IMR-90 (cell line): ENCODE measurements around the gene ISM1. TPM values are rescaled to one million over a fixed set of nuclear protein-coding genes. Genes with fewer than 3 reads are reported as not detected.

ENCODE experiments used
- ATAC-seq: fragments of 200-7000 bp; cut with Tn5 transposase; 2 replicates; pipeline ENCODE4 v1.9.1; 2020; ENCODE audit warnings: low read depth, mild to moderate bottlenecking, moderate library complexity
- BruUV-seq: library from RNA; stranded (reverse); fragments of 400-500 nt; replicated peaks from 2 replicates; lab custom pipeline; 2021; lab: Mats Ljungman, UMichigan
- CTCF ChIA-PET: fragments of 300-600 bp; formaldehyde crosslinking; extraction: SDS; loops from one replicate; lab custom pipeline; 2021; ENCODE audit warnings: antibody characterized with exemption; lab: Yijun Ruan, JAX
- POLR2A ChIA-PET: fragments of 300-600 bp; sonication (Branson Sonifier 250); formaldehyde crosslinking; loops from one replicate; lab custom pipeline; 2022; ENCODE audit warnings: antibody characterized with exemption; ENCODE audit not compliant: unreplicated experiment; lab: Charles Lee
- DNase-seq: peaks from one replicate; pipeline ENCODE4 v3.0.0; 2013
- H2AFZ ChIP-seq: replicated peaks from 2 replicates; pipeline ENCODE3; 2013; ENCODE audit warnings: low read length, mild to moderate bottlenecking; ENCODE audit not compliant: poor library complexity
- H2AK5ac ChIP-seq: 2 replicates; pipeline ENCODE4 v1.6.1; 2013; ENCODE audit warnings: low read depth, low read length, inconsistent platforms
- H2AK9ac ChIP-seq: replicated peaks from 2 replicates; pipeline ENCODE3; 2013; ENCODE audit warnings: mild to moderate bottlenecking, low read depth, low read length, moderate library complexity; ENCODE audit not compliant: poor library complexity
- H2BK120ac ChIP-seq: 2 replicates; pipeline ENCODE4 v1.6.1; 2013; ENCODE audit warnings: low read depth, low read length, inconsistent platforms
- H2BK15ac ChIP-seq: 3 replicates; pipeline ENCODE4 v1.6.1; 2013; ENCODE audit warnings: low read depth, low read length, inconsistent platforms
- H2BK20ac ChIP-seq: 2 replicates; pipeline ENCODE4 v1.6.1; 2013; ENCODE audit warnings: low read depth, mild to moderate bottlenecking, inconsistent platforms, low read length, moderate library complexity
- H2BK5ac ChIP-seq: 2 replicates; pipeline ENCODE4 v1.6.1; 2013; ENCODE audit warnings: mild to moderate bottlenecking, low read depth, low read length, inconsistent platforms; ENCODE audit not compliant: poor library complexity, severe bottlenecking
- H3K14ac ChIP-seq: replicated peaks from 2 replicates; pipeline ENCODE4 v1.6.1; 2013; ENCODE audit warnings: low read depth, low read length, inconsistent platforms
- H3K18ac ChIP-seq: 2 replicates; pipeline ENCODE4 v1.6.1; 2013; ENCODE audit warnings: low read depth, low read length, control low read depth
- H3K23ac ChIP-seq: 2 replicates; pipeline ENCODE4 v1.6.1; 2013; ENCODE audit warnings: low read depth, low read length, inconsistent platforms
- H3K27ac ChIP-seq: 2 replicates; pipeline ENCODE4 v1.5.1; 2013; ENCODE audit warnings: mild to moderate bottlenecking, control low read depth, low read length; ENCODE audit not compliant: insufficient read depth
- H3K27me3 ChIP-seq: 2 replicates; pipeline ENCODE4 v1.6.1; 2013; ENCODE audit warnings: low read length; ENCODE audit not compliant: control insufficient read depth, insufficient read depth
- H3K36me3 ChIP-seq: 2 replicates; pipeline ENCODE4 v1.6.1; 2013; ENCODE audit warnings: low read length, mixed read lengths; ENCODE audit not compliant: control insufficient read depth, insufficient read depth
- H3K4ac ChIP-seq: 2 replicates; pipeline ENCODE4 v1.6.1; 2013; ENCODE audit warnings: low read depth, low read length, inconsistent platforms
- H3K4me1 ChIP-seq: 2 replicates; pipeline ENCODE4 v1.6.1; 2013; ENCODE audit warnings: low read length, mixed read lengths; ENCODE audit not compliant: control insufficient read depth, insufficient read depth
- H3K4me2 ChIP-seq: 2 replicates; pipeline ENCODE4 v1.6.1; 2013; ENCODE audit warnings: low read depth, mild to moderate bottlenecking, control low read depth, low read length, moderate library complexity
- H3K4me3 ChIP-seq: 2 replicates; pipeline ENCODE4 v1.5.1; 2013; ENCODE audit warnings: low read depth, mild to moderate bottlenecking, control low read depth, low read length, moderate library complexity; ENCODE audit not compliant: insufficient read depth
- H3K56ac ChIP-seq: 2 replicates; pipeline ENCODE4 v1.6.1; 2013; ENCODE audit warnings: low read length, inconsistent platforms; ENCODE audit not compliant: insufficient read depth; ENCODE audit errors: extremely low read depth
- H3K79me1 ChIP-seq, 2 experiments: 2 replicates each; pipeline ENCODE4 v1.6.1; 2013; ENCODE audit warnings: low read length in 2 of 2, inconsistent platforms in 1 of 2, low read depth in 1 of 2
- H3K9ac ChIP-seq: 2 replicates; pipeline ENCODE4 v1.6.1; 2013; ENCODE audit warnings: low read depth, low read length, control low read depth
- H3K9me1 ChIP-seq: 2 replicates; pipeline ENCODE4 v1.6.1; 2013; ENCODE audit warnings: low read length, inconsistent platforms; ENCODE audit not compliant: insufficient read depth
- H3K9me3 ChIP-seq: 2 replicates; pipeline ENCODE4 v1.6.1; 2013; ENCODE audit warnings: low read length; ENCODE audit not compliant: control insufficient read depth, insufficient read depth
- H4K20me1 ChIP-seq: 2 replicates; pipeline ENCODE4 v1.6.1; 2013; ENCODE audit warnings: low read length, inconsistent platforms; ENCODE audit not compliant: insufficient read depth
- H4K5ac ChIP-seq: 2 replicates; pipeline ENCODE4 v1.6.1; 2013; ENCODE audit warnings: mild to moderate bottlenecking, low read depth, low read length, control low read depth
- H4K8ac ChIP-seq, 2 experiments: 2 replicates each; pipeline ENCODE4 v1.6.1; 2013; ENCODE audit warnings: low read depth in 2 of 2, low read length in 2 of 2, control low read depth in 1 of 2, inconsistent platforms in 1 of 2
- H4K91ac ChIP-seq: 2 replicates; pipeline ENCODE4 v1.6.1; 2013; ENCODE audit warnings: low read depth, low read length, inconsistent platforms; ENCODE audit not compliant: insufficient read depth
- BHLHE40 ChIP-seq: fragments of 150-350 bp; IDR thresholded peaks from 2 replicates; pipeline ENCODE4 v1.6.1; 2016; ENCODE audit warnings: mild to moderate bottlenecking, low read depth, low read length
- NFE2L2 ChIP-seq: fragments of 150-350 bp; IDR thresholded peaks from 2 replicates; pipeline ENCODE4 v1.6.1; 2016; ENCODE audit warnings: low read depth, mild to moderate bottlenecking, low read length
- WGBS, 2 experiments: methylation state at CpG; one replicate each; pipeline versions ENCODE4 v1.1.5 to v1.1.7; 2013; ENCODE audit warnings: missing lambda C conversion rate in 2 of 2; ENCODE audit not compliant: insufficient read length in 1 of 2; ENCODE audit errors: extremely low coverage in 2 of 2; 5-methylcytosine and 5-hydroxymethylcytosine counted together
- dilution Hi-C: fragments of 300-500 bp; cut with HindIII; formaldehyde crosslinking; loops from one replicate; pipeline ENCODE4 v1.14.3; 2018; ENCODE audit warnings: low sequenced_read_pairs; ENCODE audit not compliant: unreplicated experiment
- in situ Hi-C: fragments of 300-500 bp; cut with MboI; formaldehyde crosslinking; loops from 3 replicates; pipeline ENCODE4 v1.14.3; 2019; ENCODE audit warnings: low sequenced_read_pairs, inconsistent platforms, mixed read lengths
- intact Hi-C: fragments of 100-400 bp; cut with micrococcal nuclease; formaldehyde crosslinking; loops from 2 replicates; pipeline ENCODE4 v1.10.0; 2022
- polyA plus RNA-seq, 3 experiments: library from polyadenylated mRNA; depleted of rRNA; stranded (reverse); fragments of >200 nt; gene quantifications; 2 replicates each; pipeline ENCODE4 v1.2.3, GENCODE V29; 2012; ENCODE audit warnings: low replicate concordance in 1 of 3
- total RNA-seq: library from RNA; depleted of rRNA; stranded (reverse); fragments of >200 nt; gene quantifications from 2 replicates; pipeline ENCODE4 v1.2.3, GENCODE V29; 2012

The ISM1 gene
- total and polyA plus RNA-seq, 2 of the 4 experiments (the other 2 are of a cell fraction) = not detected

GRCh38 chr20:13213335-13213734, 7.7 kb upstream of the ISM1 start:
- intact Hi-C loops = no loop called here

More at GRCh38 chr20:13213335-13213734, 7.7 kb upstream of the ISM1 start:
- Histone ChIP-seq H4K5ac (no peak overlapping the region), H3K9me3 (no peaks in the 10 kb centered on the region), H3K79me1 (no peaks in the 10 kb centered on the region), H3K4me2 (no peak overlapping the region), H2BK15ac (no peak overlapping the region), H2AK9ac (no peak overlapping the region), H2AK5ac (no peak overlapping the region), H2AFZ (no peak overlapping the region), H3K56ac (no peak overlapping the region), H3K23ac (no peak overlapping the region), H3K4ac (no peak overlapping the region), H3K9me1 (no peaks in the 10 kb centered on the region), H4K91ac (no peak overlapping the region), H4K8ac (no peak overlapping the region), H3K18ac (no peak overlapping the region), H3K14ac (no peak overlapping the region), H3K27ac (no peak overlapping the region), H3K36me3 (no peaks in the 10 kb centered on the region), H2BK20ac (no peak overlapping the region), H4K20me1 (no peaks in the 10 kb centered on the region), H3K9ac (no peak overlapping the region), H3K4me1 (no peaks in the 10 kb centered on the region), H2BK120ac (no peak overlapping the region), H2BK5ac (no peak overlapping the region), H3K27me3 (peaks cover 15% of the 10 kb centered on the region), H3K4me3 (no peak overlapping the region)
- TF ChIP-seq NFE2L2 = no peak
- TF ChIP-seq BHLHE40 = no peak
- in situ Hi-C loops = no loop called here
- DNase-seq = no peak
- ATAC-seq = no peak
- WGBS, 2 experiments = no CpG with 5 or more reads among the region's 1 CpG
- ChIA-PET CTCF (interaction anchor here (0.7 to 1.0 kb wide), 3 partner anchors 11 to 532 kb away, joined by 3 read pairs; no protein-coding TSS in a partner anchor), POLR2A (no interaction called here)
- no TSS peak for BruUV-seq
- dilution Hi-C loops = no loop called here
